SJCRH30 (cell line): ENCODE data around the gene PLCB1. TPM values are rescaled to one million over a fixed set of nuclear protein-coding genes. Genes with fewer than 3 reads are reported as not detected.
A peak's percentile ranks its signal among the peaks of the same experiment; 100 is the strongest.

Experiments used
- DNase-seq, 2 experiments: peaks; one replicate each; pipeline ENCODE4 v3.0.0-alpha.2; 2015 to 2020
- H3K27ac ChIP-seq: fragments of 250-450 bp; sonication (Bioruptor Pico); 2 replicates; pipeline ENCODE4 v1.5.1; 2020; ENCODE audit warnings: mild to moderate bottlenecking, moderate library complexity
- H3K27me3 ChIP-seq: fragments of 250-450 bp; sonication (Bioruptor Pico); 2 replicates; pipeline ENCODE4 v1.5.1; 2020; ENCODE audit warnings: mild to moderate bottlenecking, moderate library complexity
- H3K36me3 ChIP-seq: fragments of 250-450 bp; sonication (Bioruptor Pico); 2 replicates; pipeline ENCODE4 v1.5.1; 2020; ENCODE audit warnings: mild to moderate bottlenecking, moderate library complexity
- H3K4me1 ChIP-seq: fragments of 250-450 bp; sonication (Bioruptor Pico); 2 replicates; pipeline ENCODE4 v1.5.1; 2020; ENCODE audit warnings: mild to moderate bottlenecking, moderate library complexity
- H3K4me3 ChIP-seq: fragments of 250-450 bp; sonication (Bioruptor Pico); 2 replicates; pipeline ENCODE4 v1.5.1; 2020; ENCODE audit warnings: mild to moderate bottlenecking, moderate library complexity
- H3K9me3 ChIP-seq: fragments of 250-450 bp; sonication (Bioruptor Pico); replicated peaks from 2 replicates; pipeline ENCODE4 v1.5.1; 2020; ENCODE audit warnings: mild to moderate bottlenecking, moderate library complexity
- total RNA-seq: library from RNA; depleted of rRNA; stranded (reverse); fragments of >200 nt; shearing (Covaris generic); gene quantifications from 2 replicates; pipeline ENCODE4 v1.2.3, GENCODE V29; 2014

Gene PLCB1
- total RNA-seq, 1 experiment from 2014 or later, result 13.4 TPM

GRCh38 chr20:8661229-8661952 is 529.3 kb downstream of the PLCB1 start:
- no peaks in the 10 kb centered on the region for H3K27me3 ChIP-seq
- no peaks in the 10 kb centered on the region for H3K4me1 ChIP-seq
- H3K36me3 ChIP-seq, result no peaks in the 10 kb centered on the region
- H3K4me3 ChIP-seq, result no peak overlapping the region
- H3K9me3 ChIP-seq, result no peaks in the 10 kb centered on the region
- no peak for DNase-seq
- H3K27ac ChIP-seq, result no peak overlapping the region

GRCh38 chr20:8662433-8662954 is 530.4 kb downstream of the PLCB1 start:
- Histone ChIP-seq H3K4me3 (no peak overlapping the region), H3K9me3 (no peaks in the 10 kb centered on the region), H3K27ac (no peak overlapping the region), H3K4me1 (no peaks in the 10 kb centered on the region), H3K36me3 (no peaks in the 10 kb centered on the region), H3K27me3 (no peaks in the 10 kb centered on the region)
- no peak for DNase-seq

- no peak for DNase-seq
- no peaks in the 10 kb centered on the region for H3K4me1 ChIP-seq
- H3K36me3 ChIP-seq, result no peaks in the 10 kb centered on the region
These were observed 531.4 kb downstream of the PLCB1 start for GRCh38 chr20:8663424-8663823.

GRCh38 chr20:8664778-8665177 is 532.7 kb downstream of the PLCB1 start:
- Histone ChIP-seq H3K4me3 (no peak overlapping the region), H3K36me3 (no peaks in the 10 kb centered on the region), H3K27me3 (no peaks in the 10 kb centered on the region), H3K9me3 (no peaks in the 10 kb centered on the region), H3K4me1 (no peaks in the 10 kb centered on the region), H3K27ac (no peak overlapping the region)
- DNase-seq, result peak in 1 of 2 experiments; percentile 18

More at GRCh38 chr20:8663424-8663823, 531.4 kb downstream of the PLCB1 start:
- Histone ChIP-seq H3K4me3 (no peak overlapping the region), H3K27me3 (no peaks in the 10 kb centered on the region), H3K9me3 (no peaks in the 10 kb centered on the region), H3K27ac (no peak overlapping the region)

- Histone ChIP-seq H3K27ac (no peak overlapping the region), H3K4me1 (no peaks in the 10 kb centered on the region), H3K27me3 (no peaks in the 10 kb centered on the region)
These were observed 535.2 kb downstream of the PLCB1 start for GRCh38 chr20:8667306-8667705.

GRCh38 chr20:8670207-8670892 is 538.3 kb downstream of the PLCB1 start:
- no peaks in the 10 kb centered on the region for H3K36me3 ChIP-seq
- H3K27ac ChIP-seq, result no peak overlapping the region
- H3K27me3 ChIP-seq, result no peaks in the 10 kb centered on the region
- DNase-seq, result no peak
- H3K4me3 ChIP-seq, result no peak overlapping the region
- H3K4me1 ChIP-seq, result no peaks in the 10 kb centered on the region
- no peaks in the 10 kb centered on the region for H3K9me3 ChIP-seq

More at GRCh38 chr20:8667306-8667705, 535.2 kb downstream of the PLCB1 start:
- no peak for DNase-seq
- no peaks in the 10 kb centered on the region for H3K9me3 ChIP-seq
- no peaks in the 10 kb centered on the region for H3K36me3 ChIP-seq
- no peak overlapping the region for H3K4me3 ChIP-seq

- Histone ChIP-seq H3K4me3 (no peak overlapping the region), H3K36me3 (no peaks in the 10 kb centered on the region), H3K9me3 (no peaks in the 10 kb centered on the region), H3K27me3 (no peaks in the 10 kb centered on the region), H3K27ac (no peak overlapping the region), H3K4me1 (no peaks in the 10 kb centered on the region)
- no peak for DNase-seq
These were observed 538.8 kb downstream of the PLCB1 start for GRCh38 chr20:8670893-8671215.

GRCh38 chr20:8671370-8671961 is 539.4 kb downstream of the PLCB1 start:
- no peaks in the 10 kb centered on the region for H3K4me1 ChIP-seq
- no peak overlapping the region for H3K27ac ChIP-seq
- DNase-seq, result no peak
- H3K36me3 ChIP-seq, result no peaks in the 10 kb centered on the region
- H3K4me3 ChIP-seq, result no peak overlapping the region
- H3K27me3 ChIP-seq, result no peaks in the 10 kb centered on the region
- H3K9me3 ChIP-seq, result no peaks in the 10 kb centered on the region

- H3K27me3 ChIP-seq, result no peaks in the 10 kb centered on the region
- H3K4me1 ChIP-seq, result no peaks in the 10 kb centered on the region
- H3K9me3 ChIP-seq, result no peaks in the 10 kb centered on the region
- H3K27ac ChIP-seq, result no peak overlapping the region
- no peaks in the 10 kb centered on the region for H3K36me3 ChIP-seq
- DNase-seq, result no peak
- H3K4me3 ChIP-seq, result no peak overlapping the region
These were observed 541.0 kb downstream of the PLCB1 start for GRCh38 chr20:8673116-8673515.

GRCh38 chr20:8675896-8676295 is 543.8 kb downstream of the PLCB1 start:
- no peak overlapping the region for H3K4me3 ChIP-seq
- H3K9me3 ChIP-seq, result no peaks in the 10 kb centered on the region
- H3K4me1 ChIP-seq, result no peaks in the 10 kb centered on the region
- no peaks in the 10 kb centered on the region for H3K36me3 ChIP-seq
- no peaks in the 10 kb centered on the region for H3K27me3 ChIP-seq
- no peak for DNase-seq
- H3K27ac ChIP-seq, result no peak overlapping the region

GRCh38 chr20:8678098-8678776 is 546.2 kb downstream of the PLCB1 start:
- DNase-seq, result no peak
- H3K9me3 ChIP-seq, result no peaks in the 10 kb centered on the region
- no peaks in the 10 kb centered on the region for H3K36me3 ChIP-seq
- H3K27me3 ChIP-seq, result no peaks in the 10 kb centered on the region
- H3K4me3 ChIP-seq, result no peak overlapping the region
- no peak overlapping the region for H3K27ac ChIP-seq
- H3K4me1 ChIP-seq, result no peaks in the 10 kb centered on the region

- H3K27me3 ChIP-seq, result no peaks in the 10 kb centered on the region
- no peaks in the 10 kb centered on the region; the same call in 1 of the 2 replicates for H3K9me3 ChIP-seq
- no peak overlapping the region for H3K27ac ChIP-seq
- H3K4me3 ChIP-seq, result no peak overlapping the region
- no peaks in the 10 kb centered on the region for H3K36me3 ChIP-seq
- no peaks in the 10 kb centered on the region for H3K4me1 ChIP-seq
- DNase-seq, result no peak
These were observed 557.3 kb downstream of the PLCB1 start for GRCh38 chr20:8689337-8689736.

GRCh38 chr20:8690074-8690473 is 558.0 kb downstream of the PLCB1 start:
- no peaks in the 10 kb centered on the region for H3K27me3 ChIP-seq
- no peaks in the 10 kb centered on the region for H3K4me1 ChIP-seq
- DNase-seq, result no peak
- H3K4me3 ChIP-seq, result no peak overlapping the region
- H3K9me3 ChIP-seq, result no peaks in the 10 kb centered on the region; the same call in 1 of the 2 replicates
- no peak overlapping the region for H3K27ac ChIP-seq
- H3K36me3 ChIP-seq, result no peaks in the 10 kb centered on the region

GRCh38 chr20:8693709-8694108 is 561.6 kb downstream of the PLCB1 start:
- H3K9me3 ChIP-seq, result no peaks in the 10 kb centered on the region; the same call in 1 of the 2 replicates
- no peaks in the 10 kb centered on the region for H3K27me3 ChIP-seq
- no peak overlapping the region for H3K4me3 ChIP-seq
- no peak overlapping the region for H3K27ac ChIP-seq
- no peaks in the 10 kb centered on the region for H3K36me3 ChIP-seq
- DNase-seq, result no peak
- no peaks in the 10 kb centered on the region for H3K4me1 ChIP-seq

- H3K27ac ChIP-seq, result no peak overlapping the region
- no peak for DNase-seq
- H3K4me1 ChIP-seq, result no peaks in the 10 kb centered on the region
- no peaks in the 10 kb centered on the region for H3K27me3 ChIP-seq
- H3K36me3 ChIP-seq, result no peaks in the 10 kb centered on the region
- H3K4me3 ChIP-seq, result no peak overlapping the region
- no peaks in the 10 kb centered on the region for H3K9me3 ChIP-seq
These were observed 568.7 kb downstream of the PLCB1 start for GRCh38 chr20:8700756-8701155.
